Panc1 (cell line): ENCODE measurements around the gene PSENEN. TPM values are rescaled to one million over a fixed set of nuclear protein-coding genes. Genes with fewer than 3 reads are reported as not detected.

Experiments used
- ATAC-seq: fragments of 200-7000 bp; cut with Tn5 transposase; 2 replicates; pipeline ENCODE4 v1.9.1; 2020; ENCODE audit warnings: mild to moderate bottlenecking, moderate library complexity
- BruUV-seq: library from RNA; stranded (reverse); fragments of 400-500 nt; replicated peaks from 2 replicates; lab custom pipeline; 2021; lab: Mats Ljungman, UMichigan
- CTCF ChIA-PET: fragments of 300-600 bp; sonication (Branson Sonifier 250); formaldehyde crosslinking; loops from one replicate; lab custom pipeline; 2022; ENCODE audit warnings: antibody characterized with exemption; lab: Charles Lee
- POLR2A ChIA-PET: fragments of 300-600 bp; sonication (Branson Sonifier 250); formaldehyde crosslinking; loops from one replicate; lab custom pipeline; 2022; ENCODE audit warnings: antibody characterized with exemption; lab: Charles Lee
- DNase-seq: peaks from one replicate; pipeline ENCODE4 v3.0.0-alpha.2; 2010; ENCODE audit warnings: low read depth, low spot score
- H3K27ac ChIP-seq: 2 replicates; pipeline ENCODE4 v1.5.1; 2011; ENCODE audit warnings: mild to moderate bottlenecking, low read length, inconsistent platforms
- H3K27me3 ChIP-seq: fragments of 200-500 bp; sonication (Bioruptor generic); 2 replicates; pipeline ENCODE4 v1.6.0; 2014; ENCODE audit warnings: low read length, inconsistent platforms; ENCODE audit not compliant: control insufficient read depth, insufficient read depth
- H3K36me3 ChIP-seq: fragments of 200-500 bp; sonication (Bioruptor generic); 2 replicates; pipeline ENCODE4 v1.5.1; 2014; ENCODE audit warnings: inconsistent platforms, mild to moderate bottlenecking, low read length, moderate library complexity; ENCODE audit not compliant: control insufficient read depth, insufficient read depth
- H3K4me1 ChIP-seq: 2 replicates; pipeline ENCODE4 v1.5.1; 2011; ENCODE audit warnings: inconsistent platforms, mild to moderate bottlenecking, low read length, moderate library complexity; ENCODE audit not compliant: control insufficient read depth, insufficient read depth
- H3K4me3 ChIP-seq, 2 experiments: 2 replicates each; pipeline ENCODE4 v1.5.1; 2011 to 2012; ENCODE audit warnings: low read depth in 2 of 2, low read length in 2 of 2, mild to moderate bottlenecking in 2 of 2, inconsistent platforms in 1 of 2, moderate library complexity in 1 of 2
- H3K9me3 ChIP-seq: fragments of 200-500 bp; sonication (Bioruptor generic); 2 replicates; pipeline ENCODE4 v1.5.1; 2014; ENCODE audit warnings: low read depth, mild to moderate bottlenecking, inconsistent platforms, low read length, moderate library complexity; ENCODE audit not compliant: control insufficient read depth, insufficient read depth
- CTCF ChIP-seq: fragments of 450-650 bp; IDR thresholded peaks from 2 replicates; pipeline ENCODE4 v1.5.1; 2017; ENCODE audit warnings: mild to moderate bottlenecking
- POLR2AphosphoS5 ChIP-seq: IDR thresholded peaks from 2 replicates; pipeline ENCODE4 v1.6.1; 2012; ENCODE audit warnings: mild to moderate bottlenecking, low read depth, low read length, moderate library complexity
- REST ChIP-seq, 2 experiments: IDR thresholded peaks; 2 replicates each; pipeline ENCODE4 v1.6.1; 2011 to 2012; ENCODE audit warnings: low read depth in 2 of 2, control low read depth in 1 of 2, low read length in 1 of 2, mild to moderate bottlenecking in 1 of 2, moderate library complexity in 1 of 2; ENCODE audit not compliant: insufficient read depth in 1 of 2
- SIN3A ChIP-seq: IDR thresholded peaks from 2 replicates; pipeline ENCODE4 v1.6.1; 2012; ENCODE audit warnings: low read depth, mild to moderate bottlenecking, low read length, moderate library complexity, borderline replicate concordance; ENCODE audit not compliant: insufficient read depth
- TCF7L2 ChIP-seq: IDR thresholded peaks from 2 replicates; pipeline ENCODE4 v1.6.1; 2011; ENCODE audit warnings: mild to moderate bottlenecking, low read depth, low read length, inconsistent platforms
- in situ Hi-C: cut with HindIII; loops from 2 replicates; pipeline ENCODE4 v1.10.0; 2016; ENCODE audit warnings: low sequenced_read_pairs, low pct_unique_long_range_greater_than_20kb
- intact Hi-C: fragments of 100-400 bp; cut with micrococcal nuclease; formaldehyde crosslinking; loops from one replicate; pipeline ENCODE4 v1.10.0; 2022; ENCODE audit not compliant: unreplicated experiment
- total RNA-seq: library from RNA; stranded (reverse); gene quantifications from one replicate; pipeline ENCODE4 v1.2.1, GENCODE V29; 2021; ENCODE audit not compliant: unreplicated experiment

PSENEN gene
- total RNA-seq, 1 experiment from 2014 or later: 169 TPM

GRCh38 chr19:35746531-35746930 is 1.1 kb downstream of the PSENEN start:
- Histone ChIP-seq H3K36me3 (no peaks in the 10 kb centered on the region), H3K27ac (peak overlapping the region; percentile 98), H3K9me3 (no peaks in the 10 kb centered on the region), H3K27me3 (no peaks in the 10 kb centered on the region), H3K4me3 (peak overlapping the region; percentile 92 to 97), H3K4me1 (peaks cover 24% of the 10 kb centered on the region)
- POLR2A ChIA-PET: interaction anchor here (1.2 kb wide), 1 partner anchor 43 kb away, joined by 3 read pairs; no protein-coding TSS in a partner anchor
- intact Hi-C loops (no loop called here), in situ Hi-C loops (no loop called here)
- CTCF ChIA-PET: no interaction called here
- TF ChIP-seq TCF7L2 (no peak), POLR2AphosphoS5 (no peak), REST (IDR thresholded peaks at IDR 0.05; ENCODE audit: insufficient read depth in 1 of 2, low read depth in 2 of 2, low read length in 1 of 2) (no peak)
- no peak for ATAC-seq
- no peak for DNase-seq
- no TSS peak for BruUV-seq

GRCh38 chr19:35748106-35749020 is 2.9 kb downstream of the PSENEN start, which contains the start of gene LIN37:
Gene LIN37 (plus strand): TSS chr19:35748576. CDS start chr19:35748725, 149 bp downstream.
- POLR2A ChIA-PET: interaction anchor here (0.5 to 1.2 kb wide), 6 partner anchors 9 to 183 kb away, joined by 3 to 9 read pairs (median 6); no protein-coding TSS in a partner anchor
- CTCF ChIA-PET: interaction anchor here (0.6 to 0.9 kb wide), 5 partner anchors 11 to 251 kb away, joined by 3 to 7 read pairs (median 3); no protein-coding TSS in a partner anchor
- Histone ChIP-seq H3K27ac (peak within 1 kb of the TSS; percentile 92), H3K9me3 (no peaks in the 10 kb centered on the region), H3K27me3 (no peaks in the 10 kb centered on the region), H3K4me3 (peak within 1 kb of the TSS; percentile 87 to 89), H3K4me1 (peaks cover 24% of the 10 kb centered on the region), H3K36me3 (no peaks in the 10 kb centered on the region)
- peak; percentile 100 for DNase-seq
- peak; percentile 90 for ATAC-seq
- in situ Hi-C loops: no loop called here
- intact Hi-C loops: no loop called here
- 0 out of 2 replicates have a peak, but pooled peaks have one; percentile 72 for TF ChIP-seq SIN3A
- peak; percentile 96 for TF ChIP-seq POLR2AphosphoS5
- TF ChIP-seq CTCF: no peak
- TF ChIP-seq TCF7L2: peak; percentile 55; the same call in 1 of the 2 replicates
- BruUV-seq: TSS peak; percentile 51
